DND-41 (cell line): ENCODE results near the gene COPS8.

Experiments
- ATAC-seq: fragments of 200-7000 bp; cut with Tn5 transposase; 3 replicates; pipeline ENCODE4 v1.9.1; 2021; ENCODE audit warnings: low read depth; ENCODE audit not compliant: insufficient read depth
- DNase-seq: peaks from one replicate; pipeline ENCODE4 v3.0.0-alpha.2; 2020
- H2AFZ ChIP-seq: 2 replicates; pipeline ENCODE4 v1.6.0; 2012; ENCODE audit warnings: low read depth, low read length
- H3K27ac ChIP-seq: 2 replicates; pipeline ENCODE4 v1.5.1; 2012; ENCODE audit warnings: low read length, inconsistent platforms
- H3K27me3 ChIP-seq: fragments of 200-600 bp; sonication (generic); 2 replicates; pipeline ENCODE4 v1.6.0; 2012; ENCODE audit warnings: low read length, mild to moderate bottlenecking, inconsistent platforms; ENCODE audit not compliant: insufficient read depth, poor library complexity
- H3K36me3 ChIP-seq: 2 replicates; pipeline ENCODE4 v1.5.1; 2012; ENCODE audit warnings: low read length, inconsistent platforms; ENCODE audit not compliant: insufficient read depth
- H3K4me1 ChIP-seq: 2 replicates; pipeline ENCODE4 v1.5.1; 2012; ENCODE audit warnings: mild to moderate bottlenecking, low read length; ENCODE audit not compliant: insufficient read depth
- H3K4me2 ChIP-seq: 2 replicates; pipeline ENCODE4 v1.6.0; 2012; ENCODE audit warnings: mild to moderate bottlenecking, moderate library complexity, low read length, inconsistent platforms; ENCODE audit not compliant: insufficient read depth
- H3K4me3 ChIP-seq, 2 experiments: fragments of 200-600 bp in 1 of 2; shearing (Covaris generic) in 1 of 2; 2 replicates each; pipeline ENCODE4 v1.5.1; 2012 to 2016; ENCODE audit warnings: inconsistent platforms in 2 of 2, low read length in 2 of 2, mild to moderate bottlenecking in 2 of 2, low read depth in 1 of 2, moderate library complexity in 1 of 2
- H3K79me2 ChIP-seq: 2 replicates; pipeline ENCODE4 v1.6.0; 2012; ENCODE audit warnings: low read length, inconsistent platforms; ENCODE audit not compliant: insufficient read depth
- H3K9ac ChIP-seq: 2 replicates; pipeline ENCODE4 v1.6.0; 2012; ENCODE audit warnings: low read depth, mild to moderate bottlenecking, inconsistent platforms, low read length, moderate library complexity
- H3K9me3 ChIP-seq: 2 replicates; pipeline ENCODE4 v1.5.1; 2012; ENCODE audit warnings: low read length, moderate library complexity, mild to moderate bottlenecking, inconsistent platforms; ENCODE audit not compliant: insufficient read depth, severe bottlenecking
- H4K20me1 ChIP-seq: 2 replicates; pipeline ENCODE4 v1.6.0; 2012; ENCODE audit warnings: low read length; ENCODE audit not compliant: insufficient read depth
- EZH2 ChIP-seq: IDR thresholded peaks from 3 replicates; pipeline ENCODE4 v1.6.1; 2012; ENCODE audit warnings: borderline replicate concordance, low read depth, mild to moderate bottlenecking, moderate library complexity, low read length, inconsistent platforms; ENCODE audit not compliant: severe bottlenecking
- TF ChIP-seq, protein P1 (sequence below): IDR thresholded peaks from 2 replicates; pipeline ENCODE4 v1.5.1; 2012; ENCODE audit warnings: borderline replicate concordance, low read length, moderate library complexity, mild to moderate bottlenecking; ENCODE audit not compliant: poor library complexity, severe bottlenecking; ENCODE audit errors: extremely low read depth

COPS8 gene

DNA sequence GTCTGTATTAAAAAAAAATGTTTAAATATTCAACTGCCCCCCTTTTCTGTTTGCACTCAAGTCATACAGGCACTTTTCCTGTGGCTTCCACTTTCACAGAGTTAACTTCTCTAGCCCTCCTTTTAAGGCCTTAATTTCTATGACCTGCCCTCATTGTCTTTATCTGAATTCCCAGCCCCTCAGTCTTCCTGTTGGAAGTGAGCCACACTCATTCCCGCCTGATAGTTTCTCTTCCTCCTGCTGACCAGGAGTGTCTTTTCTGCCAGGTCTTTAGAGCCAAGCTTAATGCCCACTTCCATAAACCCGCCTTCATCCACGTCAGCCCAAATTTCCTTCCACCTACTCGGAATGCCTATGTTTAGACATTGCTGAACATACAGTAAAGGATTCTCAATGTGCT is 10.5 kb downstream of the COPS8 start:
- Histone ChIP-seq H2AFZ (no peak overlapping the region), H3K27me3 (no peaks in the 10 kb centered on the region), H3K4me2 (no peak overlapping the region), H4K20me1 (peaks cover 19% of the 10 kb centered on the region; the same call in 1 of the 2 replicates), H3K9me3 (no peaks in the 10 kb centered on the region), H3K4me1 (no peaks in the 10 kb centered on the region), H3K36me3 (peaks cover 88% of the 10 kb centered on the region), H3K79me2 (peaks cover 18% of the 10 kb centered on the region; the same call in 1 of the 2 replicates), H3K9ac (no peak overlapping the region), H3K4me3 (no peak overlapping the region), H3K27ac (no peak overlapping the region)
- TF ChIP-seq EZH2 = no peak
- TF ChIP-seq, protein P1, sequence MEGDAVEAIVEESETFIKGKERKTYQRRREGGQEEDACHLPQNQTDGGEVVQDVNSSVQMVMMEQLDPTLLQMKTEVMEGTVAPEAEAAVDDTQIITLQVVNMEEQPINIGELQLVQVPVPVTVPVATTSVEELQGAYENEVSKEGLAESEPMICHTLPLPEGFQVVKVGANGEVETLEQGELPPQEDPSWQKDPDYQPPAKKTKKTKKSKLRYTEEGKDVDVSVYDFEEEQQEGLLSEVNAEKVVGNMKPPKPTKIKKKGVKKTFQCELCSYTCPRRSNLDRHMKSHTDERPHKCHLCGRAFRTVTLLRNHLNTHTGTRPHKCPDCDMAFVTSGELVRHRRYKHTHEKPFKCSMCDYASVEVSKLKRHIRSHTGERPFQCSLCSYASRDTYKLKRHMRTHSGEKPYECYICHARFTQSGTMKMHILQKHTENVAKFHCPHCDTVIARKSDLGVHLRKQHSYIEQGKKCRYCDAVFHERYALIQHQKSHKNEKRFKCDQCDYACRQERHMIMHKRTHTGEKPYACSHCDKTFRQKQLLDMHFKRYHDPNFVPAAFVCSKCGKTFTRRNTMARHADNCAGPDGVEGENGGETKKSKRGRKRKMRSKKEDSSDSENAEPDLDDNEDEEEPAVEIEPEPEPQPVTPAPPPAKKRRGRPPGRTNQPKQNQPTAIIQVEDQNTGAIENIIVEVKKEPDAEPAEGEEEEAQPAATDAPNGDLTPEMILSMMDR = no peak
- no peak for DNase-seq
- no peak for ATAC-seq

DNA sequence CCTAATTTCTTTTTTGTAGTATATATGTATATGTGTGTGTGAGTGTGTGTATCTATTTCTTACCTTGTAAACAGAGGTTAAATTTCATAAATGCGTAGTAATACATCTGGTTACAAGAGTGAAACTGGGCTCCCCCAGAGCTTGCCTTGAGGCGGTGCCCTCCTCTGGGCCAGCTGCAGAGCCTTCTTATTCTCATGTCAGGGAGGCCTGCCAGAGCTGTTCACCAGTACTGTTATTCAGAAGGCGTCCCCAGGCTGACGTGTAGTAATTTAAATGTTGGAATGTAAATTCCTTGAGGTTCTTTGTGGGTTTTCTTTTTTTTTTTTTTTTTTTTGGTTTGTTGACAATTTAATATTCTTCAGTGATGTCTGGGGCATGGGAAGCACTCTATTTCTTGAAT is 11.2 kb downstream of the COPS8 start:
- Histone ChIP-seq H3K4me3 (no peak overlapping the region), H3K4me2 (no peak overlapping the region), H3K36me3 (peaks cover 85% of the 10 kb centered on the region), H3K9me3 (no peaks in the 10 kb centered on the region), H3K79me2 (peaks cover 15% of the 10 kb centered on the region; the same call in 1 of the 2 replicates), H2AFZ (no peak overlapping the region), H3K4me1 (no peaks in the 10 kb centered on the region), H4K20me1 (peaks cover 14% of the 10 kb centered on the region; the same call in 1 of the 2 replicates), H3K9ac (no peak overlapping the region), H3K27me3 (no peaks in the 10 kb centered on the region), H3K27ac (no peak overlapping the region)
- ATAC-seq (no peak), DNase-seq (no peak)
- TF ChIP-seq EZH2 = no peak
- TF ChIP-seq, protein P1 = no peak

DNA sequence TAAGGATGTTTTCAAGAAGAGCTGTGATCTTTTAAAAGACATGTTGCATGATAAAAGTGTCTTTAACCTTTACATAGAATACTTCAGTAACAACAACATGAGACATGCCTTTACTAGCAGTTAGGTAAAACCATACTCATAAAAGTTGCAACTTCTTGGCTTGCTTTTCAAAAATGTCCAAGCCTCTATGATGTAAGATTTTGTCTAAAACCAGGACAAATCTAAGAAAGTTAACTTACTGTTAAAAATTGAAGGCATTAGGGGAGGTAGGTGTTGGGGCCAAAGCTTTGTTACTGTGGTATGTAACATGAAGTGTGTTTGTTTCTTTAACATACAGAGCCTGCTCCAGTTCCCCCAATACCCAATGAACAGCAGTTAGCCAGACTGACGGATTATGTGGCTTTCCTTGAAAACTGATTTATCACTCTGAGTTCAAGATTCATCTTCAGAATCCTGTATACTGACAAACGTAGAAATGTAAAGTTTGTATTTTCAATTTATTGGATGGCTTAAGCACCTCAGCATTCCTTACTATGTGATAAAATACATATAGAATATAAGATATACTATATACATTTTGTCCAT is 11.7 kb downstream of the COPS8 start:
- TF ChIP-seq, protein P1 = no peak
- no peak for TF ChIP-seq EZH2
- Histone ChIP-seq H3K79me2 (peaks cover 10% of the 10 kb centered on the region; the same call in 1 of the 2 replicates), H2AFZ (no peak overlapping the region), H3K4me3 (no peak overlapping the region), H3K9me3 (no peaks in the 10 kb centered on the region), H3K27ac (no peak overlapping the region), H3K36me3 (peaks cover 86% of the 10 kb centered on the region), H4K20me1 (peaks cover 12% of the 10 kb centered on the region; the same call in 1 of the 2 replicates), H3K4me1 (no peaks in the 10 kb centered on the region), H3K27me3 (no peaks in the 10 kb centered on the region), H3K9ac (no peak overlapping the region), H3K4me2 (no peak overlapping the region)
- ATAC-seq (no peak), DNase-seq (no peak)
